KMS-11 (cell line): Measurements from ENCODE around the gene UBE2F.

Experiments
- H2AFZ ChIP-seq: fragments of 200-600 bp; sonication (generic); 2 replicates; pipeline ENCODE4 v1.6.1; 2016; ENCODE audit warnings: antibody characterized with exemption, mixed run types, low read depth
- H3K27ac ChIP-seq: fragments of 200-600 bp; sonication (generic); 2 replicates; pipeline ENCODE4 v1.6.1; 2016; ENCODE audit warnings: mild to moderate bottlenecking, mixed run types
- H3K27me3 ChIP-seq: fragments of 200-600 bp; sonication (generic); 2 replicates; pipeline ENCODE4 v1.6.1; 2017; ENCODE audit warnings: mild to moderate bottlenecking, low read depth, mixed run types, moderate library complexity; ENCODE audit not compliant: insufficient read depth
- H3K36me3 ChIP-seq: fragments of 200-600 bp; sonication (generic); 2 replicates; pipeline ENCODE4 v1.6.1; 2017; ENCODE audit warnings: mild to moderate bottlenecking, mixed run types; ENCODE audit not compliant: insufficient read depth
- H3K4me1 ChIP-seq: fragments of 200-600 bp; sonication (generic); 2 replicates; pipeline ENCODE4 v1.6.1; 2016; ENCODE audit warnings: mild to moderate bottlenecking, low read depth, mixed run types; ENCODE audit not compliant: poor library complexity, severe bottlenecking
- H3K4me2 ChIP-seq: fragments of 200-600 bp; sonication (generic); 2 replicates; pipeline ENCODE4 v1.7.0; 2016; ENCODE audit warnings: mild to moderate bottlenecking, mixed run types
- H3K4me3 ChIP-seq: fragments of 200-600 bp; sonication (generic); IDR thresholded peaks from 2 replicates; pipeline ENCODE4 v1.6.1; 2017; ENCODE audit warnings: low read depth, low read length, mixed read lengths; ENCODE audit not compliant: insufficient read depth
- H3K79me2 ChIP-seq: fragments of 200-600 bp; sonication (generic); 2 replicates; pipeline ENCODE4 v1.6.1; 2016; ENCODE audit warnings: low read depth, mixed run types; ENCODE audit not compliant: insufficient read depth
- H3K9ac ChIP-seq: fragments of 200-600 bp; sonication (generic); 2 replicates; pipeline ENCODE4 v1.6.1; 2016; ENCODE audit warnings: mild to moderate bottlenecking, mixed run types
- H4K20me1 ChIP-seq: fragments of 200-600 bp; sonication (generic); 2 replicates; pipeline ENCODE4 v1.6.1; 2016; ENCODE audit warnings: mild to moderate bottlenecking, mixed run types; ENCODE audit not compliant: insufficient read depth
- TF ChIP-seq, protein P1 (sequence below): fragments of 200-600 bp; sonication (generic); conservative IDR thresholded peaks from 2 replicates; pipeline ENCODE4 v1.6.1; 2017; ENCODE audit warnings: low read depth, mild to moderate bottlenecking, antibody characterized with exemption, low read length, moderate library complexity, mixed read lengths

UBE2F gene

GRCh38 chr2:238082827-238083226 is 116.0 kb downstream of the UBE2F start:
- Histone ChIP-seq H4K20me1 (no peaks in the 10 kb centered on the region), H3K79me2 (no peaks in the 10 kb centered on the region), H3K9ac (no peak overlapping the region), H3K4me1 (no peaks in the 10 kb centered on the region), H3K27ac (no peak overlapping the region), H3K4me2 (no peak overlapping the region), H3K27me3 (no peaks in the 10 kb centered on the region), H3K4me3 (no peak overlapping the region), H3K36me3 (no peaks in the 10 kb centered on the region), H2AFZ (no peak overlapping the region)
- TF ChIP-seq, protein P1, sequence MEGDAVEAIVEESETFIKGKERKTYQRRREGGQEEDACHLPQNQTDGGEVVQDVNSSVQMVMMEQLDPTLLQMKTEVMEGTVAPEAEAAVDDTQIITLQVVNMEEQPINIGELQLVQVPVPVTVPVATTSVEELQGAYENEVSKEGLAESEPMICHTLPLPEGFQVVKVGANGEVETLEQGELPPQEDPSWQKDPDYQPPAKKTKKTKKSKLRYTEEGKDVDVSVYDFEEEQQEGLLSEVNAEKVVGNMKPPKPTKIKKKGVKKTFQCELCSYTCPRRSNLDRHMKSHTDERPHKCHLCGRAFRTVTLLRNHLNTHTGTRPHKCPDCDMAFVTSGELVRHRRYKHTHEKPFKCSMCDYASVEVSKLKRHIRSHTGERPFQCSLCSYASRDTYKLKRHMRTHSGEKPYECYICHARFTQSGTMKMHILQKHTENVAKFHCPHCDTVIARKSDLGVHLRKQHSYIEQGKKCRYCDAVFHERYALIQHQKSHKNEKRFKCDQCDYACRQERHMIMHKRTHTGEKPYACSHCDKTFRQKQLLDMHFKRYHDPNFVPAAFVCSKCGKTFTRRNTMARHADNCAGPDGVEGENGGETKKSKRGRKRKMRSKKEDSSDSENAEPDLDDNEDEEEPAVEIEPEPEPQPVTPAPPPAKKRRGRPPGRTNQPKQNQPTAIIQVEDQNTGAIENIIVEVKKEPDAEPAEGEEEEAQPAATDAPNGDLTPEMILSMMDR = no peak

DNA sequence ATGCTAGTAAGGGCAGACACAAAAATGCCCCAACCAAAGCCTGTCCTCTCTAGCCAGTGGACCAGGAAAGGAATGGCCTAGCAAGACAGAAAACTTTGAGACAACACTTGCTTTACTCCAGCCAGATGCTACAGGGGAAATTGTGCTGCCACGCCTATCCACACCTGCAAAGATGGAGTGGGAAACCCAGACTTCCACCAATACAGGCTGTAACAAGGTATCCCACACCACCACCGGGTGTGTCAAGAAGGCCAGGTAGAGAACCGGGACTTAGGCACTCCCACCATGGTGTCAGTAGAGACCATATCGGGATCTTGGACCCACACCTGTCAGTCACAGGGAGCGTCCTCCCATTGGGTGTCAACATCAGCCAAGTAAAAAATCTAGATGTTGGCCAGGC is 117.1 kb downstream of the UBE2F start:
- Histone ChIP-seq H3K9ac (no peak overlapping the region), H3K27ac (no peak overlapping the region), H3K4me1 (no peaks in the 10 kb centered on the region), H3K4me3 (no peak overlapping the region), H4K20me1 (no peaks in the 10 kb centered on the region), H3K79me2 (no peaks in the 10 kb centered on the region), H2AFZ (no peak overlapping the region), H3K4me2 (no peak overlapping the region), H3K36me3 (no peaks in the 10 kb centered on the region), H3K27me3 (no peaks in the 10 kb centered on the region)
- TF ChIP-seq, protein P1 = no peak

GRCh38 chr2:238084761-238085160 is 117.9 kb downstream of the UBE2F start:
- Histone ChIP-seq H3K4me2 (no peak overlapping the region), H3K36me3 (no peaks in the 10 kb centered on the region), H3K79me2 (no peaks in the 10 kb centered on the region), H3K4me1 (no peaks in the 10 kb centered on the region), H2AFZ (no peak overlapping the region), H3K4me3 (no peak overlapping the region), H3K27ac (no peak overlapping the region), H4K20me1 (no peaks in the 10 kb centered on the region), H3K27me3 (no peaks in the 10 kb centered on the region), H3K9ac (no peak overlapping the region)
- TF ChIP-seq, protein P1 = no peak

- Histone ChIP-seq H3K36me3 (no peaks in the 10 kb centered on the region), H3K4me3 (no peak overlapping the region), H3K27ac (no peak overlapping the region), H3K9ac (no peak overlapping the region), H3K79me2 (no peaks in the 10 kb centered on the region), H2AFZ (no peak overlapping the region), H3K4me1 (no peaks in the 10 kb centered on the region), H3K4me2 (no peak overlapping the region), H3K27me3 (no peaks in the 10 kb centered on the region), H4K20me1 (no peaks in the 10 kb centered on the region)
- TF ChIP-seq, protein P1 = no peak
These were observed 119.1 kb downstream of the UBE2F start for GRCh38 chr2:238085899-238086298.

GRCh38 chr2:238087211-238087610 is 120.4 kb downstream of the UBE2F start:
- H3K36me3 ChIP-seq = no peaks in the 10 kb centered on the region
- no peaks in the 10 kb centered on the region for H3K27me3 ChIP-seq
- no peak overlapping the region for H2AFZ ChIP-seq
- TF ChIP-seq, protein P1 = no peak
- no peak overlapping the region for H3K4me3 ChIP-seq
- H3K79me2 ChIP-seq = no peaks in the 10 kb centered on the region
- H3K9ac ChIP-seq = no peak overlapping the region
- no peak overlapping the region for H3K27ac ChIP-seq
- no peaks in the 10 kb centered on the region for H3K4me1 ChIP-seq
- no peak overlapping the region for H3K4me2 ChIP-seq
- H4K20me1 ChIP-seq = no peaks in the 10 kb centered on the region
